B cell (primary cell): ENCODE results near the gene SNPH. TPM values are rescaled to one million over a fixed set of nuclear protein-coding genes. Genes with fewer than 3 reads are reported as not detected.

Source experiments
- ATAC-seq: fragments of 200-7000 bp; cut with Tn5 transposase; one replicate; pipeline ENCODE4 v1.10.0; 2021; ENCODE audit warnings: low read depth, mild to moderate bottlenecking, moderate number of reproducible peaks, moderate library complexity
- CTCF ChIA-PET: fragments of 350-600 bp; sonication (Branson Sonifier 250); formaldehyde crosslinking; loops from one replicate; lab custom pipeline; 2021; ENCODE audit warnings: antibody characterized with exemption, inconsistent platforms; lab: Charles Lee
- POLR2A ChIA-PET: fragments of 350-600 bp; sonication (Branson Sonifier 250); formaldehyde crosslinking; loops from one replicate; lab custom pipeline; 2021; ENCODE audit warnings: antibody characterized with exemption; lab: Charles Lee
- DNase-seq: peaks from one replicate; pipeline ENCODE4 v3.0.0; 2013
- H2AFZ ChIP-seq: 2 replicates; pipeline ENCODE4 v1.6.1; 2012; ENCODE audit warnings: mild to moderate bottlenecking, low read depth, low read length; ENCODE audit not compliant: insufficient read depth, poor library complexity, severe bottlenecking
- H3K27ac ChIP-seq, 2 donors: 1 replicate in 1 of 2; 2 replicates in 1 of 2; pipeline ENCODE4 v1.5.1; 2012 to 2013; ENCODE audit warnings: low read length in 2 of 2, mild to moderate bottlenecking in 2 of 2, moderate library complexity in 1 of 2
- H3K27me3 ChIP-seq, 4 experiments: fragments of 200-600 bp in 1 of 4; sonication (generic) in 1 of 4; replicated peaks in 1 of 4; 1 replicate in 2 of 4; 2 replicates in 2 of 4; pipeline versions ENCODE4 v1.6.1 to v1.7.0; 2013 to 2016; ENCODE audit warnings: low read length in 3 of 4, mild to moderate bottlenecking in 2 of 4, mixed read lengths in 1 of 4, moderate library complexity in 1 of 4; ENCODE audit not compliant: insufficient read depth in 4 of 4, control insufficient read depth in 3 of 4; ENCODE audit errors: control extremely low read depth in 1 of 4
- H3K36me3 ChIP-seq, 2 experiments: replicated peaks in 1 of 2; 1 replicate in 1 of 2; 2 replicates in 1 of 2; pipeline versions ENCODE4 v1.6.1 to v1.7.1; 2013; ENCODE audit warnings: low read length in 1 of 2; ENCODE audit not compliant: insufficient read depth in 2 of 2, control insufficient read depth in 1 of 2; ENCODE audit errors: control extremely low read depth in 1 of 2, extremely low read depth in 1 of 2
- H3K4me1 ChIP-seq, 2 donors: fragments of 200-600 bp in 1 of 2; sonication (generic) in 1 of 2; 1 replicate in 1 of 2; 2 replicates in 1 of 2; pipeline versions ENCODE4 v1.5.1 to v1.6.1; 2013 to 2017; ENCODE audit warnings: low read length in 2 of 2; ENCODE audit not compliant: control insufficient read depth in 2 of 2, insufficient read depth in 2 of 2
- H3K4me2 ChIP-seq: replicated peaks from 2 replicates; pipeline ENCODE3; 2012; ENCODE audit warnings: mild to moderate bottlenecking, low read depth, low read length; ENCODE audit not compliant: poor library complexity, severe bottlenecking
- H3K4me3 ChIP-seq, 5 experiments: fragments of 200-600 bp in 1 of 5; sonication (generic) in 1 of 5; 1 replicate in 3 of 5; 2 replicates in 2 of 5; pipeline versions ENCODE4 v1.5.1 to v1.7.0; 2011 to 2016; ENCODE audit warnings: low read length in 4 of 5, mild to moderate bottlenecking in 4 of 5, low read depth in 2 of 5, control low read depth in 1 of 5, moderate library complexity in 1 of 5; ENCODE audit not compliant: insufficient read depth in 1 of 5; ENCODE audit errors: control extremely low read depth in 1 of 5, extremely low read depth in 1 of 5
- H3K79me2 ChIP-seq: fragments of 200-600 bp; sonication (generic); one replicate; pipeline ENCODE4 v1.6.0; 2016; ENCODE audit warnings: low read length; ENCODE audit not compliant: control insufficient read depth, insufficient read depth
- H3K9ac ChIP-seq: fragments of 200-600 bp; sonication (generic); 2 replicates; pipeline ENCODE4 v1.6.1; 2017; ENCODE audit warnings: mild to moderate bottlenecking, low read length, moderate library complexity
- H3K9me3 ChIP-seq, 3 donors: one replicate each; pipeline versions ENCODE4 v1.6.1 to v1.7.1; 2013; ENCODE audit warnings: low read length in 2 of 3; ENCODE audit not compliant: control insufficient read depth in 2 of 3, insufficient read depth in 1 of 3; ENCODE audit errors: control extremely low read depth in 1 of 3
- H4K20me1 ChIP-seq: 2 replicates; pipeline ENCODE4 v1.6.0; 2012; ENCODE audit warnings: mild to moderate bottlenecking, low read length; ENCODE audit not compliant: insufficient read depth, control insufficient read depth, poor library complexity, severe bottlenecking
- H3K27ac Mint-ChIP-seq: one replicate; pipeline ENCODE4 v1.8.0; 2021; ENCODE audit warnings: mixed read lengths
- H3K27me3 Mint-ChIP-seq: one replicate; pipeline ENCODE4 v1.8.0; 2021; ENCODE audit warnings: mixed read lengths
- H3K4me1 Mint-ChIP-seq: one replicate; pipeline ENCODE4 v1.8.0; 2021; ENCODE audit warnings: mixed read lengths
- H3K4me3 Mint-ChIP-seq: one replicate; pipeline ENCODE4 v1.8.0; 2021; ENCODE audit warnings: mixed read lengths
- H3K9me3 Mint-ChIP-seq: one replicate; pipeline ENCODE4 v1.8.0; 2022; ENCODE audit warnings: mixed read lengths; ENCODE audit not compliant: insufficient read depth
- CTCF ChIP-seq: fragments of 200-600 bp; IDR thresholded peaks from one replicate; pipeline ENCODE4 v1.8.0; 2022; ENCODE audit warnings: antibody characterized with exemption, mild to moderate bottlenecking
- EZH2 ChIP-seq: IDR thresholded peaks from 2 replicates; pipeline ENCODE4 v1.6.1; 2012; ENCODE audit warnings: borderline replicate concordance, low read depth, mild to moderate bottlenecking, moderate library complexity, low read length; ENCODE audit not compliant: insufficient read depth, poor library complexity, severe bottlenecking
- WGBS: methylation state at CpG from one replicate; pipeline ENCODE4 v1.1.5; 2013; ENCODE audit warnings: missing lambda C conversion rate; ENCODE audit not compliant: insufficient coverage; 5-methylcytosine and 5-hydroxymethylcytosine counted together
- intact Hi-C: fragments of 100-400 bp; cut with micrococcal nuclease; formaldehyde crosslinking; loops from one replicate; pipeline ENCODE4 v1.10.0; 2022
- polyA plus RNA-seq: library from polyadenylated mRNA; depleted of rRNA; stranded (reverse); fragments of >200 nt; gene quantifications from 2 replicates; pipeline ENCODE4 v1.2.3, GENCODE V29; 2012
- total RNA-seq, 2 donors: library from RNA; stranded (reverse); fragments of 120-200 nt in 1 of 2; gene quantifications; 1 replicate in 1 of 2; 2 replicates in 1 of 2; pipeline versions ENCODE4 v1.2.3 to v1.2.4, GENCODE V29; 2013 to 2022

The SNPH gene
- total and polyA plus RNA-seq, 2 donors (not counting 1 experiment from before 2014, with no cell fraction given), result 0.67 to 3.0 TPM

GRCh38 chr20:1330075-1330830 is 64.2 kb downstream of the SNPH start:
- Histone ChIP-seq H3K79me2 (peaks cover 84% of the 10 kb centered on the region), H3K4me2 (peak overlapping the region; percentile 18), H3K36me3 (peaks cover 0 to 19% of the 10 kb centered on the region in 2 experiments), H4K20me1 (peaks cover 4% of the 10 kb centered on the region), H2AFZ (no peak overlapping the region), H3K27me3 (no peaks in the 10 kb centered on the region), H3K9me3 (no peaks in the 10 kb centered on the region), H3K27ac (peak overlapping the region; percentile 71 to 77), H3K4me1 (peaks cover 24 to 26% of the 10 kb centered on the region in 2 donors), H3K4me3 (no peak overlapping the region), H3K9ac (no peak overlapping the region)
- Mint-ChIP-seq H3K4me3 (peak overlapping the region; percentile 70), H3K9me3 (no peaks in the 10 kb centered on the region), H3K4me1 (peaks cover 47% of the 10 kb centered on the region), H3K27me3 (no peaks in the 10 kb centered on the region), H3K27ac (peak overlapping the region; percentile 84)
- ATAC-seq (peak; percentile 66), DNase-seq (peak; percentile 79)
- ChIA-PET CTCF (interaction anchor here (1.0 kb wide), 1 partner anchor 135 kb away, joined by 3 read pairs; no protein-coding TSS in a partner anchor), POLR2A (no interaction called here)
- TF ChIP-seq CTCF, result no peak
- no peak for TF ChIP-seq EZH2
- intact Hi-C loops, result no loop called here
- WGBS, result 53% methylated on average over 5 of the region's 6 CpGs

DNA sequence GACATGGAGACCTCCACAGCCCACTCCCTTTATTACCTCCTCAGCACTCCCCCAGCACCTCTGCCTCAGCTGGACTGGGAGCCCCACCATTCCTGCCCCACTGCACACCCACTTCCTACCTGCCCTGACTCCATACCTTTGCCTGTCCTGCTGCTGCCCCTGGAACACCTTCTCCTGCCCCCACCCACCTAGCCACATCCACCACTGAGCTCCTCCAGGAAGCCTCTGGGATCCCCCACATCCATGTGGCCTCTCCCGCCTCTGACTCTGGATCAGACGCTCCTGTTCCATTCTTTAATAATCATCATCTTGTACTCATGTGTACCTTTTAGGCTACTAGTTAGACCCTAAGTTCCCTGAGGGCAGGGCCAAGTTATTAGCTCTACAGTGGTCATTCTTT is 65.0 kb downstream of the SNPH start:
- DNase-seq, result no peak
- Histone ChIP-seq H4K20me1 (peaks cover 4% of the 10 kb centered on the region), H3K27me3 (no peaks in the 10 kb centered on the region), H2AFZ (no peak overlapping the region), H3K4me2 (no peak overlapping the region), H3K9ac (no peak overlapping the region), H3K27ac (peak overlapping the region; percentile 71 to 77), H3K79me2 (peaks cover 76% of the 10 kb centered on the region), H3K4me3 (no peak overlapping the region), H3K36me3 (peaks cover 0 to 19% of the 10 kb centered on the region in 2 experiments), H3K4me1 (peaks cover 20% of the 10 kb centered on the region in 2 donors), H3K9me3 (no peaks in the 10 kb centered on the region)
- WGBS, result 100% methylated on average over 2 of the region's 2 CpGs
- H3K27me3 Mint-ChIP-seq, result no peaks in the 10 kb centered on the region
- no peak for TF ChIP-seq CTCF
- TF ChIP-seq EZH2, result no peak
- H3K27ac Mint-ChIP-seq, result peak overlapping the region; percentile 32
- peaks cover 54% of the 10 kb centered on the region for H3K4me1 Mint-ChIP-seq
- H3K4me3 Mint-ChIP-seq, result no peak overlapping the region
- ChIA-PET CTCF (no interaction called here), POLR2A (no interaction called here)
- no peak for ATAC-seq
- intact Hi-C loops, result no loop called here
- H3K9me3 Mint-ChIP-seq, result no peaks in the 10 kb centered on the region
